Small intestine (tissue), 7 donors: Measurements from ENCODE around the gene GGA2. TPM values are rescaled to one million over a fixed set of nuclear protein-coding genes. Genes with fewer than 3 reads are reported as not detected.
"Not testable (repeated sequence)": the region's sequence is repeated elsewhere in the genome, so short reads cannot be mapped to it uniquely, and the experiment has no call there.

Source experiments
- DNase-seq, 2 donors: peaks; one replicate each; pipeline versions ENCODE4 v3.0.0 to v3.0.0-alpha.2; 2013
- FAIRE-seq: peaks from 2 replicates; lab custom pipeline; 2012; peaks lifted over from hg19 to GRCh38; lab: Jason Lieb, UNC
- H3K27ac ChIP-seq, 3 donors: one replicate each; pipeline ENCODE4 v1.5.1; 2013; ENCODE audit warnings: low read length in 2 of 3, mild to moderate bottlenecking in 2 of 3, control low read depth in 1 of 3, inconsistent platforms in 1 of 3, low read depth in 1 of 3, moderate library complexity in 1 of 3
- H3K27me3 ChIP-seq, 3 donors: one replicate each; pipeline ENCODE4 v1.6.1; 2013; ENCODE audit warnings: low read length in 3 of 3, inconsistent platforms in 1 of 3; ENCODE audit not compliant: control insufficient read depth in 3 of 3, insufficient read depth in 3 of 3
- H3K36me3 ChIP-seq, 3 donors: one replicate each; pipeline ENCODE4 v1.6.1; 2013; ENCODE audit warnings: low read length in 3 of 3, inconsistent platforms in 1 of 3, low read depth in 1 of 3, mild to moderate bottlenecking in 1 of 3, moderate library complexity in 1 of 3; ENCODE audit not compliant: control insufficient read depth in 3 of 3, insufficient read depth in 2 of 3
- H3K4me1 ChIP-seq, 3 donors: one replicate each; pipeline ENCODE4 v1.6.1; 2013; ENCODE audit warnings: low read length in 2 of 3, inconsistent platforms in 1 of 3, low read depth in 1 of 3, mild to moderate bottlenecking in 1 of 3, moderate library complexity in 1 of 3; ENCODE audit not compliant: control insufficient read depth in 3 of 3, insufficient read depth in 2 of 3
- H3K4me3 ChIP-seq, 3 donors: one replicate each; pipeline ENCODE4 v1.5.1; 2013; ENCODE audit warnings: low read length in 3 of 3, control low read depth in 1 of 3, inconsistent platforms in 1 of 3, low read depth in 1 of 3, mild to moderate bottlenecking in 1 of 3, moderate library complexity in 1 of 3
- H3K9me3 ChIP-seq, 2 donors: one replicate each; pipeline ENCODE4 v1.6.1; 2013; ENCODE audit warnings: low read depth in 1 of 2, low read length in 1 of 2; ENCODE audit not compliant: control insufficient read depth in 2 of 2, insufficient read depth in 1 of 2
- WGBS, 3 donors: extraction: QIAGEN DNeasy Blood & Tissue Kit; methylation state at CpG; one replicate each; pipeline ENCODE4 v1.1.7; 2013; 5-methylcytosine and 5-hydroxymethylcytosine counted together
- polyA plus RNA-seq, 4 donors: library from polyadenylated mRNA; stranded (reverse) in 3 of 4; unstranded in 1 of 4; fragments of 200-250 nt in 3 of 4; fragments of 120-200 nt in 1 of 4; gene quantifications; one replicate each; pipeline versions ENCODE4 v1.2.1 to v1.2.3, GENCODE V29; 2013
- donor health status: healthy with polysubstance abuse.
- donor health status: control.
- donor health status: control.
- donor health status: Bipolar disorder and iron deficiency.
- donor health status: healthy.

GGA2 gene
- polyA plus RNA-seq, 4 donors: 9.2 to 107 (median 11.1) TPM

DNA sequence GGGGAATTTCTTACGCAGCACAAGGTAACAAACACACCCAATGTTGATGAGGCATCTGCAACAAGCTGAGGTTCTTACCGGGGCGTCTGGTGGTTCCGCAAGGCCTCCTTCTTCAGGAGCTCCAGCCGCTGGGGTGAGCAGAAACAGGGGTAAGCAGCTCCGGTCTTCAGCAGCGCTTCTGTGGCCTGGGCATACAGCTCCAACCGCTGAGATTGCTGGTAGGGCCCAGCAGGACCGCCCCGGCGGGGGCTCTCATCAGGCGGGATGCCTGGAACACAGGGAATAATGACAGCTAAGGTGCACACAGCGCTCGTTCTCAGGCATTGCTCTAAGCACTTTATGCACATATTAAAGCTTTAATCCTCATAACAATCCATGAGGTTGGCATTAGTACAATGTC is 34.1 kb upstream of the GGA2 start:
- WGBS, 3 donors: 95 to 96% (median 95%) methylated on average over 14 of the region's 14 CpGs
- H3K36me3 ChIP-seq: peaks cover 9 to 62% (median 15%) of the 10 kb centered on the region in 3 donors

GRCh38 chr16:23540817-23541178 is 30.5 kb upstream of the GGA2 start:
- DNase-seq, H3K4me1 ChIP-seq, H3K4me3 ChIP-seq, H3K27me3 ChIP-seq, FAIRE-seq, H3K27ac ChIP-seq, H3K9me3 ChIP-seq: not testable (repeated sequence)
- H3K36me3 ChIP-seq: peaks cover 2 to 56% (median 10%) of the 10 kb centered on the region in 3 donors
- WGBS, 3 donors: 93 to 99% (median 97%) methylated on average over 3 of the region's 3 CpGs

More for the DNA sequence above, 34.1 kb upstream of the GGA2 start:
- Histone ChIP-seq H3K27me3 (no peaks in the 10 kb centered on the region), H3K4me3 (no peak overlapping the region), H3K27ac (no peak overlapping the region), H3K9me3 (no peaks in the 10 kb centered on the region), H3K4me1 (no peaks in the 10 kb centered on the region)
- FAIRE-seq (no peak), DNase-seq (no peak)

GRCh38 chr16:23539984-23540816 is 29.9 kb upstream of the GGA2 start:
- H3K9me3 ChIP-seq: no peaks in the 10 kb centered on the region
- peaks cover 2 to 53% (median 10%) of the 10 kb centered on the region in 3 donors for H3K36me3 ChIP-seq
- no peak overlapping the region for H3K27ac ChIP-seq
- H3K4me3 ChIP-seq: no peak overlapping the region
- H3K27me3 ChIP-seq: no peaks in the 10 kb centered on the region
- H3K4me1 ChIP-seq: no peaks in the 10 kb centered on the region
- DNase-seq: no peak
- no peak for FAIRE-seq
- 93% methylated on average over 11 of the region's 11 CpGs for WGBS, 3 donors

DNA sequence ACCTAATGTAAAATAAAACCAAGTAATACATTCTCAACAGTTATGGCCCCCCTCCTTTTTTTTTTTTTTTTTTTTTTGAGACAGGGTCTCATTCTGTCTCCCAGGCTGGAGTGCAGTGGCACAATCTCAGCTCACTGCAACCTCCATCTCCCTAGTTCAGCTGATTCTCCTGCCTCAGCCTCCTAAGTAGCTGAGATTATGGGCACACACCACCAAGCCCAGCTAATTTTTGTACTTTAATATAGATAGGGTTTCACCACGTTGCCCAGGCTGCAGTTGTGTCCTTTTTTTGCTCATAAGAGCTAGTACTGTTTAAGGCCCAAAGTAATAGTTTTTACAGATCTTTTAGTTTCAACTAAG is 28.6 kb upstream of the GGA2 start:
- H3K36me3 ChIP-seq: peaks cover 4 to 51% (median 5%) of the 10 kb centered on the region in 3 donors
- WGBS, 3 donors: 90 to 97% (median 92%) methylated on average over 1 of the region's 1 CpG
- H3K4me1 ChIP-seq: no peaks in the 10 kb centered on the region
- FAIRE-seq (no peak), DNase-seq (no peak)
- H3K27me3 ChIP-seq: no peaks in the 10 kb centered on the region
- H3K27ac ChIP-seq: no peak overlapping the region
- H3K4me3 ChIP-seq: no peak overlapping the region
- no peaks in the 10 kb centered on the region for H3K9me3 ChIP-seq

GRCh38 chr16:23537390-23537789 is 27.1 kb upstream of the GGA2 start:
- Histone ChIP-seq H3K9me3 (no peaks in the 10 kb centered on the region), H3K27me3 (no peaks in the 10 kb centered on the region), H3K4me1 (no peaks in the 10 kb centered on the region), H3K4me3 (no peak overlapping the region), H3K36me3 (peaks cover 1 to 55% (median 5%) of the 10 kb centered on the region in 3 donors), H3K27ac (no peak overlapping the region)
- no peak for FAIRE-seq
- 71 to 76% (median 75%) methylated on average over 3 of the region's 3 CpGs for WGBS, 3 donors
- DNase-seq: peak in 1 of 2 donors; percentile 45

GRCh38 chr16:23535901-23536300 is 25.6 kb upstream of the GGA2 start:
- peaks cover 4 to 57% (median 5%) of the 10 kb centered on the region in 3 donors for H3K36me3 ChIP-seq

DNA sequence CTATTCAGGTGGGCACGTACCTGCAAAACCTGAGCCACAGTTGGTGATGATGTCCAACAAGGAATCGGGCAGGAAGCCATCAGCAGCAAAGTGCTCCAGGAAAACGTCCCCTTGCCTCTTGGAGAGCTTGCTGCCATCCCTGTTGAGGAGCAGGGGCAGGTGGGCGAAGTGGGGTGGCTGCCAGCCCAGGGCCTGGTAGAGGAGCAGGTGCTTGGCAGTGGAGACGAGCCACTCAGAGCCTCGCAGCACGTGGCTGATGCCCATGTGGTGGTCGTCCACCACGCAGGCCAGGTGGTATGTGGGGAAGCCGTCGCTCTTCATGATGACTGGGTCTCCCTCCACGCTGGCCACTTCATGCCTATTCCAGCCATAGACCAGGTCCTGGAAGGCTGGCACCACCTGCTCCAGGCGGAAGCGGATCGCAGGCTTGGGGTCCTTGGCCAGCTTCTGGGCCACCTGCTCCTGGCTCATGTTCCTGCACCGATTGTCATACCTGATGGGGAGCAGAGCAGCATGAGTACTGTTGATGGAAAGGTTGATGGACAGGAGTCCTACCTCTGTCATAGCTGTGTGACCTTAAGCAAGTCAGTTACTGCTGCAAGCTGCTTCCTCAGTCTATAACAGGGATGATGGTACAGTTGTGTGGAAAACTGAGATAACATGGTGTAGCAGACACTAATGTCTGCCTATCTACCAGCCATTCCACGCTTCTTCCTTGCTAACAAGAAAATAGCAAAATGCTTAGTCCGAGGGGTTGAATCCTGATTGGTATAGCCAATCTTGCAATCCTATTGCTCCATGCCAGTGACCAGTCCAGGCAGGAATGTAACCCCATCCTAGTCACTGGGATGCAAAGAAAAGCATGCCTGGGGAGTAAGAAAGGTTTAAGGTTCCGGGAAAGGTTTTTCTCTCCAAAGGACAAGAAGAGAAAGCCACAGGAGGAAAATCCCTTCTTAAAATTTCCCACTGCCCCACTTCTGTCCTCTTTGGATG is 24.9 kb upstream of the GGA2 start:
- WGBS, 3 donors: 94 to 96% (median 94%) methylated on average over 19 of the region's 19 CpGs
- no peaks in the 10 kb centered on the region for H3K27me3 ChIP-seq
- H3K4me1 ChIP-seq: no peaks in the 10 kb centered on the region
- H3K36me3 ChIP-seq: peaks cover 4 to 58% (median 5%) of the 10 kb centered on the region in 3 donors
- H3K4me3 ChIP-seq: no peak overlapping the region
- H3K27ac ChIP-seq: no peak overlapping the region
- no peaks in the 10 kb centered on the region for H3K9me3 ChIP-seq
- DNase-seq: no peak
- no peak for FAIRE-seq

More at GRCh38 chr16:23535901-23536300, 25.6 kb upstream of the GGA2 start:
- no peak overlapping the region for H3K4me3 ChIP-seq
- WGBS, 3 donors: 63 to 82% (median 65%) methylated on average over 2 of the region's 2 CpGs
- DNase-seq: no peak
- H3K4me1 ChIP-seq: no peaks in the 10 kb centered on the region
- no peak for FAIRE-seq
- no peaks in the 10 kb centered on the region for H3K9me3 ChIP-seq
- no peaks in the 10 kb centered on the region for H3K27me3 ChIP-seq
- H3K27ac ChIP-seq: no peak overlapping the region

DNA sequence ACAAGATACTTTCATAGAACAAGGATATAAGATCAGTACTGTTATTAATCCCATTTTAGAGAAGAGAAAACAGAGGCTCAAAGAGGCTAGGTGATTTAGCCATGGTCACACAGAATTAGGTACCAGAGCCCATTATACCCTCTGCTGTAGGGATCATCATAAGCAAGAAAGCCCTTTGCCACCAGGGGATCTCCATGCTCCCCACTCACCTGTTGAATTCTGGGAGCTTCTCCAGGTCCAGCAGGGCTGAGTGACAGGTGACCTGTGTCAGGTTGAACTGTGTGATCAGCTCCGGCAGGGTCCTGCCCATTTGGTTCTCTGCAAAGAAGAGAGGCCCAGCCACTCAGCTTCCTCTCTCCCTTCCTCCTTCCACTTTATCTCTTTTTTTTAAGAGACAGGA is 22.2 kb upstream of the GGA2 start:
- Histone ChIP-seq H3K36me3 (peaks cover 4 to 65% (median 9%) of the 10 kb centered on the region in 3 donors), H3K4me3 (no peak overlapping the region), H3K9me3 (no peaks in the 10 kb centered on the region), H3K27me3 (no peaks in the 10 kb centered on the region), H3K27ac (no peak overlapping the region), H3K4me1 (peaks cover 0 to 7% (median 0%) of the 10 kb centered on the region in 3 donors)
- DNase-seq: no peak
- no peak for FAIRE-seq
- 90 to 100% (median 93%) methylated on average over 1 of the region's 1 CpG for WGBS, 3 donors
